K562 (cell line): ENCODE results near the gene WDR20. TPM values are rescaled to one million over a fixed set of nuclear protein-coding genes. Genes with fewer than 3 reads are reported as not detected.

Source experiments
- ATAC-seq: fragments of 200-7000 bp; cut with Tn5 transposase; 3 replicates; pipeline ENCODE4 v1.9.1; 2020; ENCODE audit warnings: moderate library complexity
- BruUV-seq: library from RNA; stranded (reverse); fragments of 400-500 nt; replicated peaks from 2 replicates; lab custom pipeline; 2021; lab: Mats Ljungman, UMichigan
- CTCF ChIA-PET: fragments of 300-600 bp; formaldehyde crosslinking; extraction: SDS; loops from one replicate; lab custom pipeline; 2021; ENCODE audit warnings: low intra/inter-chr PET ratio; lab: Yijun Ruan, JAX
- POLR2A ChIA-PET: fragments of 300-600, 350-650 bp; sonication (Branson Sonifier 250); formaldehyde crosslinking; extraction: SDS; loops from one replicate; lab custom pipeline; 2021; ENCODE audit warnings: antibody characterized with exemption, inconsistent platforms; lab: Yijun Ruan, JAX
- DNase-seq, 4 experiments: peaks; one replicate each; pipeline versions ENCODE4 v3.0.0 to v3.0.0-alpha.2; 2011 to 2018; ENCODE audit warnings: low spot score in 3 of 4, mixed read lengths in 3 of 4; ENCODE audit errors: extremely low read depth in 1 of 4
- FAIRE-seq: peaks from 2 replicates; lab custom pipeline; 2011; peaks lifted over from hg19 to GRCh38; lab: Jason Lieb, UNC
- H2AFZ ChIP-seq: 2 replicates; pipeline ENCODE4 v1.6.0; 2011; ENCODE audit warnings: low read depth, low read length, control low read depth, inconsistent platforms
- H3K27ac ChIP-seq: fragments of 200-600 bp; 3 replicates; pipeline ENCODE4 v1.8.0; 2011; ENCODE audit warnings: low read depth, mild to moderate bottlenecking, control low read depth, inconsistent platforms, low read length, moderate library complexity, mixed read lengths; ENCODE audit errors: extremely low read depth
- H3K27me3 ChIP-seq, 2 experiments: fragments of 300-600 bp in 1 of 2; 2 replicates in 1 of 2; 3 replicates in 1 of 2; pipeline versions ENCODE4 v1.6.0 to v1.8.0; 2011; ENCODE audit warnings: inconsistent platforms in 2 of 2, low read length in 2 of 2, mild to moderate bottlenecking in 1 of 2, mixed read lengths in 1 of 2, moderate library complexity in 1 of 2; ENCODE audit not compliant: control insufficient read depth in 2 of 2, insufficient read depth in 2 of 2
- H3K36me3 ChIP-seq: fragments of 300-600 bp; 3 replicates; pipeline ENCODE4 v1.8.0; 2011; ENCODE audit warnings: mild to moderate bottlenecking, low read length, inconsistent platforms; ENCODE audit not compliant: control insufficient read depth, insufficient read depth
- H3K4me1 ChIP-seq, 2 experiments: fragments of 200-600 bp in 1 of 2; replicated peaks in 1 of 2; 2 replicates in 1 of 2; 3 replicates in 1 of 2; pipeline versions ENCODE4 v1.5.1 to v1.8.0; 2011; ENCODE audit warnings: inconsistent platforms in 2 of 2, low read length in 2 of 2, mild to moderate bottlenecking in 1 of 2, mixed read lengths in 1 of 2, moderate library complexity in 1 of 2; ENCODE audit not compliant: control insufficient read depth in 2 of 2, insufficient read depth in 2 of 2
- H3K4me2 ChIP-seq: 2 replicates; pipeline ENCODE4 v1.6.1; 2011; ENCODE audit warnings: low read length, control low read depth, inconsistent platforms, mixed read lengths; ENCODE audit not compliant: insufficient read depth
- H3K4me3 ChIP-seq: fragments of 200-600 bp; sonication (generic), shearing (Covaris generic); 2 replicates; pipeline ENCODE4 v1.5.1; 2016; ENCODE audit warnings: control low read depth, inconsistent platforms
- H3K79me2 ChIP-seq: fragments of 200-600 bp; 3 replicates; pipeline ENCODE4 v1.8.0; 2011; ENCODE audit warnings: low read length, inconsistent platforms; ENCODE audit not compliant: control insufficient read depth, insufficient read depth
- H3K9ac ChIP-seq, 2 experiments: 2 replicates each; pipeline versions ENCODE4 v1.6.0 to v1.6.1; 2011; ENCODE audit warnings: low read depth in 2 of 2, low read length in 2 of 2, control low read depth in 1 of 2, inconsistent platforms in 1 of 2, mild to moderate bottlenecking in 1 of 2, mixed read lengths in 1 of 2; ENCODE audit not compliant: insufficient read depth in 1 of 2
- H3K9me1 ChIP-seq: one replicate; pipeline ENCODE4 v1.6.0; 2011; ENCODE audit warnings: inconsistent platforms, mild to moderate bottlenecking, low read length, moderate library complexity; ENCODE audit not compliant: control insufficient read depth, insufficient read depth
- H3K9me3 ChIP-seq: replicated peaks from 2 replicates; pipeline ENCODE4 v1.5.1; 2011; ENCODE audit warnings: low read depth, low read length, inconsistent platforms; ENCODE audit not compliant: control insufficient read depth, insufficient read depth
- H4K20me1 ChIP-seq: replicated peaks from 2 replicates; pipeline ENCODE4 v1.6.1; 2011; ENCODE audit warnings: low read length, inconsistent platforms, mixed read lengths; ENCODE audit not compliant: control insufficient read depth, insufficient read depth
- ESRRA ChIP-seq: fragments of 450-650 bp; IDR thresholded peaks from 2 replicates; pipeline ENCODE4 v1.6.1; 2014; ENCODE audit warnings: low read depth, mild to moderate bottlenecking, moderate library complexity, borderline replicate concordance
- FOXP4 ChIP-seq: sonication (generic); formaldehyde crosslinking; IDR thresholded peaks from 2 replicates; pipeline ENCODE4 v1.8.0; 2022; ENCODE audit warnings: mild to moderate bottlenecking, missing genetic modification reagents, borderline replicate concordance
- MLX ChIP-seq, 2 experiments: fragments of 450-650 bp in 1 of 2; sonication (generic) in 1 of 2; formaldehyde crosslinking; conservative IDR thresholded peaks; 2 replicates each; pipeline versions ENCODE4 v1.4.0 to v1.8.1; 2020 to 2022; ENCODE audit warnings: mild to moderate bottlenecking in 1 of 2, missing genetic modification reagents in 1 of 2
- NFE2L1 ChIP-seq: fragments of 450-650 bp; IDR thresholded peaks from 2 replicates; pipeline ENCODE4 v1.6.1; 2016; ENCODE audit warnings: missing genetic modification characterization, low read depth, mild to moderate bottlenecking, missing compliant biosample characterization, moderate library complexity, borderline replicate concordance
- SMC3 ChIP-seq: conservative IDR thresholded peaks from 2 replicates; pipeline ENCODE4 v1.6.1; 2011; ENCODE audit warnings: low read depth, low read length, improper control_type of control experiment; ENCODE audit not compliant: insufficient read depth
- ZC3H11A ChIP-seq: IDR thresholded peaks from 2 replicates; pipeline ENCODE4 v1.6.1; 2012; ENCODE audit warnings: low read depth, low read length, improper control_type of control experiment
- ZNF318 ChIP-seq, 2 experiments: fragments of 450-650 bp; IDR thresholded peaks; 2 replicates each; pipeline ENCODE4 v1.6.1; 2016; ENCODE audit warnings: mild to moderate bottlenecking in 2 of 2, borderline replicate concordance in 1 of 2, low read depth in 1 of 2, moderate library complexity in 1 of 2
- WGBS: fragments of 100-300 bp; shearing (Covaris generic); methylation state at CpG from one replicate; pipeline ENCODE4 v1.1.6; 2016; ENCODE audit warnings: low coverage, mixed read lengths; ENCODE audit not compliant: insufficient coverage; ENCODE audit errors: missing lambda C conversion rate; 5-methylcytosine and 5-hydroxymethylcytosine counted together
- in situ Hi-C: fragments of 300-500 bp; cut with MboI; formaldehyde crosslinking; loops from 4 replicates; pipeline ENCODE4 v1.15.0; 2018; ENCODE audit warnings: inconsistent platforms, mixed read lengths
- intact Hi-C: fragments of 100-400 bp; cut with micrococcal nuclease; formaldehyde crosslinking; loops from 2 replicates; pipeline ENCODE4 v1.14.2; 2022
- polyA plus RNA-seq, 8 experiments: library from polyadenylated mRNA; depleted of rRNA in 4 of 8; stranded (reverse) in 5 of 8; unstranded in 3 of 8; fragments of >200 nt; fragmentation: Nextera tagmentation in 2 of 8; fragmentation: Illumina TruSeq in 1 of 8; extraction: Ambion mirVana in 2 of 8; extraction: Trizol in 1 of 8; gene quantifications; 2 replicates each; pipeline versions ENCODE4 v1.2.1 to v1.2.3, GENCODE V29; 2011 to 2014; ENCODE audit warnings: inconsistent platforms in 1 of 8, missing spikeins in 1 of 8
- total RNA-seq, 7 experiments: library from RNA; depleted of rRNA in 6 of 7; stranded (reverse); fragments of >200 nt in 6 of 7; fragmentation: Illumina TruSeq in 2 of 7; extraction: Trizol in 2 of 7; gene quantifications; 2 replicates each; pipeline versions ENCODE4 v1.2.1 to v1.2.3, GENCODE V29; 2011 to 2021; ENCODE audit warnings: low replicate concordance in 1 of 7

Gene WDR20
- total and polyA plus RNA-seq, 9 of the 15 experiments (the other 6 are each of a cell fraction or from before 2014, with no cell fraction given), result 7.0 to 15.3 (median 11.8) TPM

- no peak for TF ChIP-seq NFE2L1
- TF ChIP-seq, all 486 proteins: peak for 0
Observed at GRCh38 chr14:102238131-102238530, 98.4 kb downstream of the WDR20 start (continued).

DNA sequence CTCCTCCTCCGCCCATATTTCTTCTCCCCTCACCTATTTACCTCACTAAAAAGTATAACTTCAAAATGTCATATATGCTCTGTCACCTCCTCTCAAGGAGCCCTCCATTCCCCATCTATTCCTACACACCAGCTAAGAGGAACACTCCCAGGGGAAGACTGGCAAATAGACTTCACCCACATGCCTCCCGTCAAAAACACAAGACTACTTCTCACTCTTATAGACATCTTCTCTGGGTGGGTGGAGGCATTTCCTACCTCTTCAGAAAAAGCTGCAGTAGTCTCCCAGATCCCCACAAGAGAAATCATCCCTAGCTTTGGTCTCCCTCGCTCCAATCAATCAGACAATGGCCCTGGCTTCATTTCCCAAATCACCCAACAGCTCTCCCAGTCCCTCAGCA lies 99.1 kb downstream of the WDR20 start:
- no peak for DNase-seq
- Histone ChIP-seq H3K4me1 (peaks cover 4 to 12% of the 10 kb centered on the region in 2 experiments; a peak in 3 of 5 replicates), H3K27ac (no peak overlapping the region), H3K9ac (no peak overlapping the region), H3K9me3 (no peaks in the 10 kb centered on the region), H3K79me2 (no peaks in the 10 kb centered on the region), H3K36me3 (no peaks in the 10 kb centered on the region), H4K20me1 (no peaks in the 10 kb centered on the region), H3K4me2 (no peak overlapping the region), H3K27me3 (no peaks in the 10 kb centered on the region), H3K9me1 (no peaks in the 10 kb centered on the region), H3K4me3 (no peak overlapping the region), H2AFZ (no peak overlapping the region)
- ChIA-PET POLR2A (interaction anchor here (0.8 kb wide), 1 partner anchor 14 kb away, joined by 3 read pairs; no protein-coding TSS in a partner anchor), CTCF (no interaction called here)
- no TSS peak for BruUV-seq
- 45% methylated on average over 2 of the region's 3 CpGs for WGBS
- ATAC-seq, result no peak
- intact Hi-C loops, result loop anchor here (10.0 kb wide), 1 partner anchor 196 kb away; no protein-coding TSS in a partner anchor
- in situ Hi-C loops, result loop anchor here (5.0 kb wide), 1 partner anchor 74 kb away; no protein-coding TSS in a partner anchor
- no peak for FAIRE-seq
- TF ChIP-seq MLX (CRISPR knock-in tag; conservative IDR thresholded peaks at IDR 0.05), result no peak
- TF ChIP-seq ESRRA, result no peak
- no peak for TF ChIP-seq ZC3H11A
- no peak for TF ChIP-seq FOXP4
- TF ChIP-seq ZNF318 (IDR thresholded peaks at IDR 0.05; ENCODE audit: borderline replicate concordance in 1 of 2, low read depth in 1 of 2), result no peak
- TF ChIP-seq SMC3, result no peak
